Mesothelial cell of epicardium (in vitro differentiated cells): Measurements from ENCODE around the gene SF3B3. TPM values are rescaled to one million over a fixed set of nuclear protein-coding genes. Genes with fewer than 3 reads are reported as not detected.

ENCODE experiments used
- DNase-seq, 2 experiments: peaks; one replicate each; pipeline ENCODE4 v3.0.0; 2021; ENCODE audit warnings: low spot score in 2 of 2; ENCODE audit not compliant: unreplicated experiment in 2 of 2
- H3K27ac Mint-ChIP-seq: 2 replicates; pipeline ENCODE4 v1.8.0; 2021; ENCODE audit warnings: mixed read lengths
- H3K27me3 Mint-ChIP-seq: 2 replicates; pipeline ENCODE4 v1.8.0; 2021; ENCODE audit warnings: low read depth, mixed read lengths
- H3K36me3 Mint-ChIP-seq: 2 replicates; pipeline ENCODE4 v1.8.0; 2021; ENCODE audit warnings: mixed read lengths
- H3K4me1 Mint-ChIP-seq: 2 replicates; pipeline ENCODE4 v1.8.0; 2021; ENCODE audit warnings: mixed read lengths
- H3K4me3 Mint-ChIP-seq: 2 replicates; pipeline ENCODE4 v1.8.0; 2021; ENCODE audit warnings: mild to moderate bottlenecking, moderate library complexity, mixed read lengths
- H3K9me3 Mint-ChIP-seq: 2 replicates; pipeline ENCODE4 v1.8.0; 2021; ENCODE audit warnings: mixed read lengths
- total RNA-seq: library from RNA; stranded (reverse); gene quantifications from 3 replicates; pipeline ENCODE4 v1.2.1, GENCODE V29; 2021
- TF ChIP-seq, protein P1 (sequence below): fragments of 200-600 bp; sonication (generic); IDR thresholded peaks from one replicate; pipeline ENCODE4 v1.5.0; 2021; ENCODE audit warnings: antibody characterized with exemption; ENCODE audit not compliant: unreplicated experiment

The SF3B3 gene
- 345 to 384 TPM (median 351 TPM) in 3 replicates for total RNA-seq

DNA sequence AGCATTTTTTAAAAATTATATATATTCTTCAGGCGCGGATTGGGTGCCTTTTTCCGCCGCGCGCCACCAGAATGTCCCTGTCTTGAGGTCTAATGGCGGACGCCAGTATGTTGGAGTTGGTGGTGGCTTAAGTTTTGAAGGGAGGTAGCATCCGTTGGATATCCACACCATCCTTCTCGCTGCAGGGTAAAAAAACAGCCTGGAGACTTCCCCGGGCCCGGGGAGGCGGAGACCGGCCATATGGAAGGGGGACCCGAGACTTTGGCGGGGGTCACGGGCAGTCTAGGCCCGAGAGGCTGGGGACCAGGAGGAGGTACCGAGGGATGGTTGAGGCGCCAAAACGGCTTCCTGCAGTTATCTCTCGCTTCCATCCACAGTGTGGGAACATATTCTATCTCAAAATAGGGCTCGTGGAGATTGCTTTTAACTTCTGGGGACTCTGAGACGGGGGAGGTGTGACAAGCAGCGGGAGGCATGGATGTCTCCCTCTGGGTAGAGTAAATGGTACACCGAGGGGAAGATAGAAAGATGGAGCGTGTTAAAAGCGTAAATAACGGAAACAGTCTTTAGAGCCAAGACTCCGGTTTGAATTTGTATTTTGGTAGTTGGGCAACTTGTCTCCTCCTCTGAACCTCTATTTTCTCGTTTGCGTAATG is at the start of gene SF3B3:
Gene SF3B3 (plus strand): TSS at position 74 of the 656 bp plus-strand sequence. CDS start 2,841 bp downstream, outside the sequence.
- Mint-ChIP-seq H3K36me3 (peaks cover 14% of the 10 kb centered on the region), H3K4me1 (peaks cover 40% of the 10 kb centered on the region), H3K4me3 (peak within 1 kb of the TSS; percentile 92), H3K9me3 (no peaks in the 10 kb centered on the region), H3K27ac (peak within 1 kb of the TSS; percentile 100), H3K27me3 (no peaks in the 10 kb centered on the region)
- peak; percentile 25 to 66 for DNase-seq
- TF ChIP-seq, protein P1, sequence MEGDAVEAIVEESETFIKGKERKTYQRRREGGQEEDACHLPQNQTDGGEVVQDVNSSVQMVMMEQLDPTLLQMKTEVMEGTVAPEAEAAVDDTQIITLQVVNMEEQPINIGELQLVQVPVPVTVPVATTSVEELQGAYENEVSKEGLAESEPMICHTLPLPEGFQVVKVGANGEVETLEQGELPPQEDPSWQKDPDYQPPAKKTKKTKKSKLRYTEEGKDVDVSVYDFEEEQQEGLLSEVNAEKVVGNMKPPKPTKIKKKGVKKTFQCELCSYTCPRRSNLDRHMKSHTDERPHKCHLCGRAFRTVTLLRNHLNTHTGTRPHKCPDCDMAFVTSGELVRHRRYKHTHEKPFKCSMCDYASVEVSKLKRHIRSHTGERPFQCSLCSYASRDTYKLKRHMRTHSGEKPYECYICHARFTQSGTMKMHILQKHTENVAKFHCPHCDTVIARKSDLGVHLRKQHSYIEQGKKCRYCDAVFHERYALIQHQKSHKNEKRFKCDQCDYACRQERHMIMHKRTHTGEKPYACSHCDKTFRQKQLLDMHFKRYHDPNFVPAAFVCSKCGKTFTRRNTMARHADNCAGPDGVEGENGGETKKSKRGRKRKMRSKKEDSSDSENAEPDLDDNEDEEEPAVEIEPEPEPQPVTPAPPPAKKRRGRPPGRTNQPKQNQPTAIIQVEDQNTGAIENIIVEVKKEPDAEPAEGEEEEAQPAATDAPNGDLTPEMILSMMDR, result no peak

DNA sequence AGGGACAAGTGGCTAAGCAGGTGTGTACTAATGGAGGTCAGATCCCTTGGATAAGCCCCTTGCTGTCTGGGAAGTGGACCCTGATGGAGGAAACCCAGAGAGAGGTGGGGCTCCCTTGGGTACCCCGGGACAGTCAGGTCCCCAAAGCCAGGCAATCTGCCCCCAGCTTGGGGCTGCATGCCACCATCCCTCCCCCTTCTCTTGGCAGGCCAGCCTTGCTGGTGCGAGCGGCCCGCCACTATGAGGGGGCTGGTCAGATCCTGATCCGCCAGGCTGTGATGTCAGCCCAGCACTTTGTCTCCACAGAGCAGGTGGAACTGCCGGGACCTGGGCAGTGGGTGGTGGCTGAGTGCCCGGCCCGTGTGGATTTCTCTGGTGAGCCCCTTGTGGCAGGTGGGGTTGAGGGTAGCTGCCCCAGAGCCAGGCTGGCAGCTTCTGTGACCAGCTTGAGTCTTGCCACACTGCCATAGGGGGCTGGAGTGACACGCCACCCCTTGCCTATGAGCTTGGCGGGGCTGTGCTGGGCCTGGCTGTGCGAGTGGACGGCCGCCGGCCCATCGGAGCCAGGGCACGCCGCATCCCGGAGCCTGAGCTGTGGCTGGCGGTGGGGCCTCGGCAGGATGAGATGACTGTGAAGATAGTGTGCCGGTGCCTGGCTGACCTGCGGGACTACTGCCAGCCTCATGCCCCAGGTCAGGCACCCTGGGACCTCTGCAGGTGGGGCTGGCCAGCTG is 49.1 kb upstream of the SF3B3 start:
- Mint-ChIP-seq H3K27me3 (no peaks in the 10 kb centered on the region), H3K4me1 (peaks cover 6% of the 10 kb centered on the region), H3K4me3 (no peak overlapping the region), H3K9me3 (no peaks in the 10 kb centered on the region), H3K36me3 (peaks cover 5% of the 10 kb centered on the region), H3K27ac (no peak overlapping the region)
- no peak for DNase-seq
- TF ChIP-seq, protein P1, result no peak

DNA sequence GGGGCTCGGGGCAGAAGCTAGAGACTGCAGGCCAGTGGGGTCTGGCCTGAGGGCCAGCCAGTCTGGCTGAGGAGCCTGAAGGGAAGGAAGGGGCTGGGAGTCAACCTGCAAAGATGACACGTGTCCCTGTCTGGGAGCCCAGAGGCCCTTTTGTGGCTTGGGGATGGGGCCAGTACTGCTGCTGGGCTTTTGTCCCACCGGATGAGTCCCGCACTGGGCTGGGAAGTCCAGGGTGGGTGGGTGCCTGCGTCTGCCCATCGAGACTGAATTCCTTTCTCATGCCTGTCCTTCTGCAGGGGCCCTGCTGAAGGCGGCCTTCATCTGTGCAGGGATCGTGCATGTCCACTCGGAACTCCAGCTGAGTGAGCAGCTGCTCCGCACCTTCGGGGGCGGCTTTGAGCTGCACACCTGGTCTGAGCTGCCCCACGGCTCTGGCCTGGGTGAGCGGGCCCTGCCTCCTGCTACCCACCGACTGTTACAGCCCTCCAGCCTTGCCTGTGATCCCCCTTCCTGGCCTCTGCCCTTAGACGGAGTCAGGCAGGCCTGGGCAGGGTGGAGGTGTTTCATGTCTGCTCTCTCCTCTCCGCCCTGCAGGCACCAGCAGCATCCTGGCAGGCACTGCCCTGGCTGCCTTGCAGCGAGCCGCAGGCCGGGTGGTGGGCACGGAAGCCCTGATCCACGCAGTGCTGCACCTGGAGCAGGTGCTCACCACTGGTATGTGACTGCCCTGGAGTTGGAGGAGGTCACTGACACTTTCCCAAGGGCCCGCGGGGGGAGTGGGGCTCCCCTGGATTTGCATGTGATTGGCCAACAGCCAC is 48.4 kb upstream of the SF3B3 start:
- TF ChIP-seq, protein P1, result no peak
- Mint-ChIP-seq H3K9me3 (no peaks in the 10 kb centered on the region), H3K36me3 (peaks cover 5% of the 10 kb centered on the region), H3K4me1 (peaks cover 6% of the 10 kb centered on the region), H3K27me3 (no peaks in the 10 kb centered on the region), H3K4me3 (no peak overlapping the region), H3K27ac (no peak overlapping the region)
- no peak for DNase-seq

DNA sequence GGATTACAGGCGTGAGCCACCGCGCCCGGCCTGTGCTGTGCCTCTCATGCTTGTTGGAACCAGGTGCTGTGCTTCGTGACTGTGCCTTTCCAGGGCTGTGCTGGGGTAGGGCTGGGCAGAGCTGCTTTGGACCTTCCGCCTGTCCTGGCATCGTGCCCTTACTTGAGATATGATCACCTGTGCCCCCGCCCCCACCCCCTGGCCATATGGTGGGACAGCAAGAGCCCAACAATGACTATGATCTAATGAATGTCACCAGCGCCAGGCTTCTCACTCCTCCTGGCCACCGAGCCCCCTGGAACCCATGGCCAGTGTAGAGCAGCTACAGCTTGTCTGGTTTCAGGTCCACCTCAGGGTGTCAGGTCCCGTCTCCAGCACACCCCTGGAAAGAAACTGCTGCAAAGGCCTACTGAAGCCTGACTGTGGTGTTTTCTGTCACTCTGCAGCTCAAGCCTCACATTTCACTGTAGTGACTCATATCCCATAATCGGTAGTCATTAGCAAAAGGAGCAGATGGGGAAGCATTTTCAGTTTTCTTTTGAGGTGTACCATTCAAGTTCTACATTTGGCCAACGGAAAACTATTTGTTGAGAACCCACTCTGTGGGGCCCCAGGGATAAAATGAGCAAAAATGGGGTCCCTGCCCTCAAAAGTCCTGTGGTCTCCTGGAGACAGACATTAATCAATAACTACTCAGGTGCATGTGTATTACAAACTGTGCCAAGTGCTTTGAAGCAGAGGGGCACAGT is 47.2 kb upstream of the SF3B3 start:
- Mint-ChIP-seq H3K27ac (no peak overlapping the region), H3K27me3 (no peaks in the 10 kb centered on the region), H3K9me3 (no peaks in the 10 kb centered on the region), H3K36me3 (peaks cover 5% of the 10 kb centered on the region), H3K4me3 (no peak overlapping the region), H3K4me1 (peaks cover 6% of the 10 kb centered on the region)
- TF ChIP-seq, protein P1, result no peak
- DNase-seq, result no peak

- Mint-ChIP-seq H3K4me3 (no peak overlapping the region), H3K27me3 (no peaks in the 10 kb centered on the region), H3K9me3 (no peaks in the 10 kb centered on the region), H3K4me1 (peaks cover 6% of the 10 kb centered on the region), H3K27ac (peak overlapping the region; percentile 34), H3K36me3 (peaks cover 9% of the 10 kb centered on the region)
- no peak for DNase-seq
- TF ChIP-seq, protein P1, result no peak
These were observed 45.4 kb upstream of the SF3B3 start for GRCh38 chr16:70478169-70478568.
